Stimulated activated CD8-positive, alpha-beta memory T cell treated with anti-CD3 and anti-CD28 coated beads, Interleukin-4, amount 100 ng/mL, for 1 hour (primary cell): ENCODE measurements around the gene EIF3CL.
"Not testable (repeated sequence)": the region's sequence is repeated elsewhere in the genome, so short reads cannot be mapped to it uniquely, and the experiment has no call there.

Experiments used
- DNase-seq, 2 donors: peaks; one replicate each; pipeline ENCODE4 v3.0.0-alpha.2; 2020; ENCODE audit warnings: low read depth in 2 of 2, low spot score in 1 of 2

Gene EIF3CL

GRCh38 chr16:28364268-28365173 lies 39.1 kb downstream of the EIF3CL start:
- DNase-seq: not testable (repeated sequence)

- not testable (repeated sequence) for DNase-seq
Measured at GRCh38 chr16:28363408-28363807, 40.2 kb downstream of the EIF3CL start, which contains the start of gene NPIPB6. Gene NPIPB6, minus strand, starts transcription at chr16:28363508. Its CDS starts 686 bp downstream, at chr16:28362822.

GRCh38 chr16:28362600-28362999 lies 41.0 kb downstream of the EIF3CL start:
- not testable (repeated sequence) for DNase-seq

GRCh38 chr16:28338230-28338629 lies 65.4 kb downstream of the EIF3CL start:
- DNase-seq: not testable (repeated sequence)

GRCh38 chr16:28336940-28337710 lies 66.5 kb downstream of the EIF3CL start:
- DNase-seq: not testable (repeated sequence)

GRCh38 chr16:28335678-28336077 lies 68.0 kb downstream of the EIF3CL start:
- DNase-seq: not testable (repeated sequence)

- not testable (repeated sequence) for DNase-seq
Measured at GRCh38 chr16:28332632-28333031, 71.0 kb downstream of the EIF3CL start.

GRCh38 chr16:28330981-28331380 lies 72.7 kb downstream of the EIF3CL start:
- not testable (repeated sequence) for DNase-seq

GRCh38 chr16:28330232-28330631 lies 73.4 kb downstream of the EIF3CL start:
- DNase-seq: not testable (repeated sequence)
